Stimulated activated CD4-positive, alpha-beta T cell treated with anti-CD3 and anti-CD28 coated beads, Interleukin-15, amount 100 ng/mL, for 24 hours (primary cell): ENCODE data around the gene ZNF750.

Source experiments
- DNase-seq: peaks from one replicate; pipeline ENCODE4 v3.0.0-alpha.2; 2020

ZNF750 gene

DNA sequence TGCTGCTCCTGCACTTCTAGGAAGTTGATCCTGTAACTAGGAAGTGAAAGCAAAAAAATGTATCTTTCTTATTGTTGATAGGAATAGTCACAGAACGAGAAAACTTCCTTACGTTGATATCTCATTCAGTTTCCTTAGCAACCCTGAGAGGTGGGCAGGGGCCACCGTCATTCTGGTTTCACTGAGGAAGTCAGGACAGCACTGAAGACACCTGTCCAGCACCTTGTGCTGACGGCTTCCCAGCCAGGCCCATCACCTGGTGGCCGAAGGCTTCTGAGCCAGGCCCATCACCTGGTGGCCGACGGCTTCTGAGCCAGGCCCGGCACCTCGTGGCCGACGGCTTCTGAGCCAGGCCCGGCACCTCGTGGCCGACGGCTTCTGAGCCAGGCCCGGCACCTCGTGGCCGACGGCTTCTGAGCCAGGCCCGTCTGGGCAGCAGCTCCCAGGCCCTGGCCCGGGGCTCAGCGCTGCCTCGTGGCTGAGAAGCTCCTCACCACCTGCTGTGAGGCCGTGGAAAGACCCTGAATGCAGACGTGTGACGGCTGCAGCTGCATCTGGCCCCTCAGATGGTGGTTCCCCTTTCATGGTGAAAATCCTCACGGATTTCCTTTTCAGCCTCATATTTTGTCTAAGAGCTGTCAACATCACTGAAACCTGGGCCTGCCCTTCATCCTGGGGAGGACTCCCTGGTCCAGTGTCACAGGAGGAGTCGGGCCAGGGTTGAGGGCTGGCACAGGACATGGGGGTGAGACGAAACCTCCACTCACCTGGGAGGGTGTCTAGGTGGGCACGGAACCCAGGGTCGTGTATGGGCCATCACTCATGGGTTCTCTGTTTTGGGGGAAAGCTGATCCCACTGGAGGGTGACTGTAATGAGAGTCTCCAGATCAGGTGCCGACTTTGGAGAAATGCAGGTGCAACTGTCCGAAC is 33.0 kb upstream of the ZNF750 start:
- DNase-seq = no peak

DNA sequence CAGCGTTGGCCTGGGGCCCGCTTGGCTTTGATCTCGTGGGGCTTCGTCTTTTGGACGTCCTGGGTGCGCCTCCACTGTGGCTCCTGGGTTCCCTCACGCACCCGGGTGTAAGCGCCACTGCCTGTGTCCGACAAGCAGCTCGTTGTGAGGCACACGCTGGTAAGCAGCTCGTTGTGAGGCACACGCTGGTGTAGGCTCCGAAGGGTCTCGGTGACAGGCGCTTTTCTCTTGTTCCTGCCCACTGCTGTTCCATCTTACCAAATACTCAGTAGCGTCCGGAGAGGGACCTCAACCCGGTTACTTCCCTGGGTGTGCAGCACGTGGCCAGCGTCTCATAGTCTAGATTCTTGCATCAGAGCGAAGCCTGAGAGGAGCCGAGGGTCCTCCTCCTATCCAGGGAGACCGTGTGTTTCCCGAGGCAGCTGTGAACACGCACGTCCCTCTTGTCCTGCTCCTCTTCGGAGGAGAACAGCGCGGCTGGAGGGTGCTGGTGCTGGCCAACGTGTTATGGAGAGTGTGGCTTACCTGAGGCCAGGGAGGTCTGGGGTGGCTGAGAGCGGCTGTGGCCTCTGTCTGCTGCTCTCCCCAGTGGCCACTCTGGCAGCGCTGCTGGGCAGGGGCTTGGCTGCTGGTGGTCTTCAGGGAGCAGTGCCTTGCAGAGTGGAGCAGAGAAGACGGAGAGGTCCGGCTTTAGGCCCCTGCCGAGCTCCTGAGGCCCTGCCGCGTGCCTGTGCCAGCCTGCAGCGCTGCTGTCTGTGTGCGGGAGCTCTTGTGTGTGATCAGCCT is 32.1 kb upstream of the ZNF750 start:
- no peak for DNase-seq

DNA sequence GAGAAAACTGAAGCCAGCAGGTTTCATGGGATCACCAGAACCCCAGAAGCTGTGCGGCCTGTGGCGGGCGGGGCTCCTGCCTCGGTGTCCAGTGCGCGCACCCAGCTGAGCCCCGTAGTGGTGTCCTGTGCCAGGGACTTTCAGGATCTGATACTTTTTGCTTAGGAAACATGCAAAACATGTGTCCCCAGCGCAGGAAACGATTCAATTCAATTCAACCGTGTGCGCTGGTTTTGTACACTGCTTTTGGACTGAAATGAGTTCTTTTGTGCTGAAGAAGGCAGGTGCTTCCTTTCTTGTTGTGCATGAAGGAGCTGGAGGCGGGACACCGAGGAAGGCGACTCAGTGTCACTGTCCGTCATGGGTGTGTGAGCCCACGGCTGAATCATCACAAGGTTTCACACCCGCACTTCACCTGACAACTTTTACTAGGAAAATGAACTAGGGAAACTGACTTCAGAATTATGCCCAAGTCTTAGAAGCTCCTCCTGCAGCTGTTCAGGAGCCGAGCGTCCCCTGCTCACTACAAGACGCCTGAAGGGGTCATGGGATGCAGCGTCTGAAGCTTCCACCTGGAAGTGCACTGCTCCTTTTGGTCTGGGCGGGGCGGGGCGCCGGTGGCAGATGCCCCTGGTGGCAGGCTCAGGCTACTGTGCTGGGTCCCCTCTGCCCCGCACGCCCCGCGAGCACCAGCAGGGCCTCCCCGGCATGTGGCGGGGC is 31.4 kb upstream of the ZNF750 start:
- DNase-seq = peak; percentile 63

DNA sequence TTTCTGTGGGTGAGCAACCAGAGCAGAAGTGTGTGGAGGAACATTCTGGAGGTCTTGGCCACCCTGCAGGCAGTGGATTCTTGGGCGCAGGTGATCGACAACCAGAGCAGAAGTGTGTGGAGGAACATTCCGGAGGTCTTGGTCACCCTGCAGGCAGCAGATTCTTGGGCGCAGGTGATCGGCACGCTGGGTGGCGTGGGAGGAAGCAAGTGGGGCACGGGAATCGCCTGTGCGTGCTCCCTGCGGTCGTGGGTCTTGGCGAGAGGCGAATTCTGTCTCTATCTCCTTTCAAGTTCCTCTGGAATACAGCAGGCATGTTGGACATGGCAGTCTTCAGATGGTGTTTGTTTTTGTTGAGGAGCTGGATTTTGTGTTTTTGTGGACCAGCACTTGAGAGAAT is 30.7 kb upstream of the ZNF750 start:
- no peak for DNase-seq

DNA sequence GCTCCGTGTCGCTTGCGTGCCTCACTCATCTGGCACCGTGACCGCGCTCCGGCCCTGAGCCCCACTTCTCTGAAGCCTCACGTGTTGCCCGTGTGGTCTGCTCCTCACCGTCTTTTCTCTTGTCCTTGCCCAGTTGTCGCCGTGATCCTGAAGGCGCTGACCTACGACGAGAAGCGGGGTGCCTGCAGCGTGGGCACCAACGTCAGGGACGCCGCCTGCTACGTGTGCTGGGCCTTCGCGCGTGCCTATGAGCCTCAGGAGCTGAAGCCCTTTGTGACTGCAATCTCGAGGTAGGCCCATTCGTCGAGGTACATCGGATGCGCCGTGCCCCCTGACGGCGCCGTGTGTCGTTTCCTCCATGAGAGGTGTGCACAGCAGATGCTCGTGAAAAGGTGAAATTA is 30.3 kb upstream of the ZNF750 start:
- no peak for DNase-seq

DNA sequence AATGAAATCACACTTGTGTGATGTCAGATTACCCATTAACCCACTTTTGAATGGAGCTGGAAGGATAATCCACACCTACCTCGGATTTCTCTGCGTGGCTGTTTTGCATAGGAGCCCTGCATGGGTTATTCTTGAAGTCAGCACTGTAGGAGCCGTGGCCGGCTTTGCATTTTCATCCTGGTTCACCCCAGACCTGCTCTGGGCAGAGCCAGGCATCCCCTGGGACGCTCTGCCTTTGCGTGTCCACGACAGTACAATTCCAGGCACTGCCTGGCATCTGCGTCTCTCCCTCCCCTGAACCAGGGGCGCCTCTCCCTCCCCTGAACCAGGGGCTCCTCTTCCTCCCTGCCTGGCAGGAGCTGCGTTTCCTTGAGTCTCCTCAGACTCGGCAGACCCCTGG is 29.7 kb upstream of the ZNF750 start:
- no peak for DNase-seq

DNA sequence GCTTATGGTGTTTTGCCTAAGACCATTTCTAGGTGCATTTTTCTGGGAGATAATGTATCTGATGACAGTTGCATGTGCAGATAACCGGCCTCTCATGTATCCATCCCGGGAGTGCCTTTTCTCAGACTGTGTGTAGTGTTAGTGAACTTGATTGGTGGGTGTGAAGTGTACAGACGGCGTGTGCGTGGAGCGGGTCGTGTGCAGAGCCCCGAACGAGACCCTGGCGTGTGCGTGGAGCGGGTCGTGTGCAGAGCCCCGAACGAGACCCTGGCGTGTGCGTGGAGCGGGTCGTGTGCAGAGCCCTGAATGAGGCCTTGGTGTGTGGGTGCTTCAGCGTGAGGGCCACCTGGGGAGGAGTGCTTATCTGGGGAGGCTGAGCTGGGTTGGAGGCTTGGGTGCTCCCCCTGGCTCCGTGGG is 28.9 kb upstream of the ZNF750 start:
- no peak for DNase-seq

DNA sequence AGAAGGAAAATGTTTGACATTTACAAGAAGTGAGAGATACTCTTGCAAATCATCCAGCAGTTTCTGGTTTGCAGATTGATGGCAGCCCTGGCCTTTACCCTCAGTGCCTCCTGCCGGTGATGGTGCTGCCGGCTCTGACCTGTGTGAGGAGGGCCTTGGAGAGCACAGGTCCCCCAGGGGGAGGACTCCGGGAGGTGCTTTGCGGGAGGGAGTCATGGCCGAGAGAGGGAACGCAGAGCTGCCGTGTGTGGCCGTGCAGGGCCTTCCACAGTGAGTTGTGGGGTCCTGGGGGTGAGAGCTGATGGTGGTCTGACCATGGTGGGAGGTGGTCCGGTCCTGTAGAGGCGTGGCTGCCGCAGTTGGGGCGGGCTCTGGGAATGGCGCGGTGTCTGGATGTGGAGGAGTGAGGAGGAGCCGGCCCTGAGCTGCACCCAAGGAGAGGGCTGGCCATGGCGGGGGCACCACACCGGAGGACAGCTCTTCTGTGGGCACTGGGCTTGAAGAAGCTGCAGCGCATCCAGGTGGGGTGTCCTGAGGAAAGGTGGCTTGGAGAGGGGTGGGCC is 28.0 kb upstream of the ZNF750 start:
- no peak for DNase-seq

DNA sequence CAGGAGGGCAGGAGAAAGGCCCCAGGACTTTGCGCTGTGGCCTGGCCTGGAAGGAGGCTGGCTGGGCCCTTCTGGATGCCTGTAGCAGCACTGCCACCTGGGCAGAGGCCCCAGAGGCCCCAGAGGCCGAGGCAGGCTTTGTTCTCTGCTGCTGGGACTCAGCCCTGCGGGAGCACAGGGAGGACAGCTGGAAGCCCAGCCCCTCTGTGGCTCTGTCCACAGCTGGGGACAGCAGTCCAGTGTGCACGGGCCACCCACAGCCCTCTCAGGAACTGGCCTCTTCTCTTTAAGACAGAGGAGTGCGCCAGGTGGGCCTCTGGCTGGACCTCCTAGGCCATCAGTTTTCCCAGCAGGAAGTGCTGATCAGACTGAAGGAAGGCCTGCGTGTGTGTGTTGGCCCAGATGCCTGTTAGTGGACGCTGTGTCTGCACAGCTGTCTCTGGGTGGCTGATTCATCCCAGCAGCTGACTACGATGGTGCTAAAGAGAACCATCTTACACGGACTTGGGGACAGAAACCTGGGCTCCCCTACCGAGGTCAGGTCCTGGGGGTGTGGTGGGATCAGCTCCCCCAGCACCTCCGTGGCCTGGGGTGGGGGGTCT is 26.9 kb upstream of the ZNF750 start:
- no peak for DNase-seq

DNA sequence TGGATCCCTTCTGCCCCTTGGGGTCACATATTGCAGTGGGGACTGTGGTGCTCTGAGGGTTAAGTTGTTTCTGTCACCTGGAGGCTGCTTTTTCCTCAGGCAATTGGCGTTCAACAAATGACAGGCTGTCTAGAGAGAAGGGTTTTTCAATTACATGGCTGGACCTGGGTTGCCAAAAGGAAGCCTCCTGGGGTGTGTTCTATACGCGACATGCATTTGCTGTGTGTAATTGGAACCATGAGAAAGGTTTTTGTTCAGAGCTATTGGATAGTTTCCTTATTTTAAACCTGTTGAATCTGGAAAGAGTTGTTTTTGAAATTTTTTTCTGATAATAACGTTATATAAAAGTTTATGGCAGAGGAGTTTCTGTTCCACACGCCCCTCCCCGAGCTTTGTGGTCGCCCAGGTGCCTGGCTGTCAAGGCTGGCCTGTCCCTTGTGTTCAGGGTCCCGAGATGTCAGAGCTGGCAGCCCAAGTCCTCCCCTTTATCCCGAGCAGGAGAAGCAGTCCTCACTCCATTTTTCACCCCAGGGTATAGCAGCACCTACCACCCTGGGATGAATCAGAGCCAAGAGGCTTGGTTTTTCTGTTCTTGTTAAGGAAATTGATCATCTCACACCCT is 26.1 kb upstream of the ZNF750 start:
- DNase-seq = no peak

DNA sequence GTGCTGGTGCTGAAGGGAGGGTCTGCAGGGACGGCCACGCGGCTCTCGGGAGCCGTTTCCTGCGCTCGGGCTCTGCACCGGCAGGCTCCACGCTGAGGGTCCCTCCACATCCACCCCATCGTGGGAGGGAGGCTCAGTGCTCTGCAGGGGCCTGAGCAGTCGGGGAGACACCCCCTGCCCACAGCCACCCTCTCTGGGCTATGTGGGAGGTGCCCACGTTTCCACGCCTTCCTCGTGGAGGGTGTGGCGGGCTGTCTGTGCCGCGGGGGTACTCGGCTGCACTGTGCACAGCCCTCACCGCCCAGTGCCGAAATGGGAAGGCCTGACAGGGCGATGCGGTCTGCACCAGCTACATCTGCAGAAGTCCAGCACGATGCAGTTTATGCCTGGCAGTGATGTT is 25.5 kb upstream of the ZNF750 start:
- DNase-seq = no peak

DNA sequence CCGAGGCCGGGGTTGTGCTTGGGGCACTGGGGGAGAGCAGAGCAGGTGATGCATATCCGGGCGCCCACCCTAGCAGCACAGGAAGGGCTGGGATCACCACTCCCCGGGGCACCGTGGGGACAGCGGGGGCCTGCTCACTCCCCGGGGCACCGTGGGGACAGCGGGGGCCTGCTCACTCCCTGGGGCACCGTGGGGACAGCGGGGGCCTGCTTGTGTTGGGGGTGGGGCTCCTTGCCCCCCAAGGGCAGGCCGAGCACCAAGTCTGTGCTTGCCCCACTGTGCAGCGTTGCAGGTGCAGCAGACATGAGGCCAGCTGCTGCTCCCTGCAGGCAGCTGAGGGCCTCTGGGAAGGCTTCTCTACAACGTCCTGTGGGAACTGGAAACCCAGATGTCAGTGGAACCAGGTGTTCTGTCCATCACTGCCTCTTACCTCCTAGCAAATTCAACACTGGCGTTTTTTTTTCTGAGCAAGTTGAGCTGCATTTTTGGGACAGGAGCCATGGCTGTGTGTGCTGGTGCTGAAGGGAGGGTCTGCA is 25.0 kb upstream of the ZNF750 start:
- no peak for DNase-seq

DNA sequence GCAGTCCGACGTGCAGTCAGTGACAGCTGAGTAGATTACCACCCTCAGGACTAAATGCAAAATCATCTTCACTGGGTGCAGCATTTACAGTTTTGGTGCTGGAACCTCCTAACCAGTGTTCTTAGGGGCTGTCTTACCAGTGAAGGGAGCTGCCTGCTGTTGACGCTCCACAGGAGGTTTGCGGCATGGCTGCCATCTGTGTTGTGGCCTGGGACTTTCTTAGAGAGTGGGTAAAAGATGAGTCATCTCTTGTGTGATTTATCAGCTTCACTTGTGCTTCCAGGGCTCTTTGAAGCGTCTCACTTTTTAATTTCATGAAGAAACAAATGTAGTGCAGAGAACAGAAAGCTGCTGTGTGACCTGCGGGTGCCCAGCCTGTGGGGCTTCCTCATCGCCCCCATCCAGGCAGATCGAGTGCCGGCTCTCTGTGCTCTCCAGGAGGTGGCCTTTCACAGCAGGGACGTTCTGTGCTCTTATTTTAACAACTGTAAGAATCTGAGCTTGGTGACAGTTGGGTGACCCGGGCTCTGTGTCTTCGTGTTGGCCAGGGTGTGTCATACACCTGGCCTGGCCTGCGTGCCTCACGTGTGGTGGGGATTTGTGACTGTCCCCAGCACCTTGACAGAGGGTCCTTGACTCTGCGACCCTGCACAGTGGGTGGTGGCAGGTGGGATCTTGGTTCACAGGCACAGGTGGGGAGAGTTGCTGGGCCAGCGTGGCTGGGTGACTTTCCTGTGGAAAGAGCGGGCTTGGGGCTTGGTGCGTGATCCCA is 24.3 kb upstream of the ZNF750 start:
- peak; percentile 88 for DNase-seq

DNA sequence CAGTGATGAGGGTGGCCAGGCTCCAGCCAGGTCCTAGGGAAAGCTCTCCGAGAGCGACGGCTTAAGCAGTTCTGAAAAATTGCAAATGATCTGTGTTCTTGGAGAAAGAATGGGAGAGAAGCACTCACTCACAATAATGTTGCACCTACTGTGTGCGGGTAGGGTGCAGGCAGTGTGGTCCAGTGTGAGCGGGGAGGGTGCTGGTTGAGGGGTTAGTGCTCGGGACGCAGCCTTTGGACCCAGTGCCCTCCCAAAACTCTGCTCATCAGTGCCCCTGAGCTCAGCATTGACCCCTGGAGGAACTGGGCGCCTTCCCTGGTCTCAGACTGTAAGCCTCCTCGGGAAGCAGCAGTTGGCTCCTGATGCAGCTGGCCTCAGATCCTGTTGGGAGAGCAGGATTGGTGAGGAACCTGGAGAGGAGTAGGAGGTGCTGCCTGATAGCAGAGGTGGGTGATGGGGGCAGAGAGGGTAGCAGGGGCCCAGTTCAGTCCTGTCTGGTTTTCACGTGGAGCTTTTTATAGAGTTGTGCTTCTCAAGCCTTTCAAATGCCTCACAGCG is 23.6 kb upstream of the ZNF750 start:
- no peak for DNase-seq

DNA sequence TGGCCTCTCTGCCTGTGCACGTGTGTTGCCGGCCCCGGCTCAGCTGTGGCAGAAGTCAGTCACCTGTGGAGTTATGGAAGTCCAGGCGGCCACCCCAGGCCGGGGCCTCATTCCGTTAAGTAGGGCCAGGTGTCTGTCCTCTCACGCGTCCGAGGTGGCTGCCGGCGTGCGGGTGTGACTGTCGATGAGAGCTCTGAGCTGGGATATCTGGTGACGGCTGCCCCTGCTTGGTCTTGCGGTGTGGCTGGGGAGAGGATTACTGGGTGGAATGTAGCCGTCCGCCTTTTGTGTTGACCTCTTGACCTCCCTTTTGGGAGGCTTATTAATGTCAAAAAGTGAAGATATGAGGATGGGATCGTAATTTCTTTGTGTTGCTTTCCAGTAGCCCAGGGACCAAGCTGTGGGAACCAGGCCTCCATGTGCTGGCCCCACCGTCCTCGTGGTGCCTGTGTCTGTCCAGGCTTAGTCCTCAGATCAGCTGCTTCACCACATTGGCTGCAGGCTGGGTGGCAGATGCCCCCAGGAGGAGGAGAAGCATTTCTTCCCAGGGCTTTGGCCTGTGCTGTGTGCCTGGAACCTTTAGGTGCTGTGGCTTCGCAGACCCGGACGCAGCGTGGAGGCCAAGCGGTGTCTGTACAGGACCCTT is 23.0 kb upstream of the ZNF750 start:
- DNase-seq = no peak

DNA sequence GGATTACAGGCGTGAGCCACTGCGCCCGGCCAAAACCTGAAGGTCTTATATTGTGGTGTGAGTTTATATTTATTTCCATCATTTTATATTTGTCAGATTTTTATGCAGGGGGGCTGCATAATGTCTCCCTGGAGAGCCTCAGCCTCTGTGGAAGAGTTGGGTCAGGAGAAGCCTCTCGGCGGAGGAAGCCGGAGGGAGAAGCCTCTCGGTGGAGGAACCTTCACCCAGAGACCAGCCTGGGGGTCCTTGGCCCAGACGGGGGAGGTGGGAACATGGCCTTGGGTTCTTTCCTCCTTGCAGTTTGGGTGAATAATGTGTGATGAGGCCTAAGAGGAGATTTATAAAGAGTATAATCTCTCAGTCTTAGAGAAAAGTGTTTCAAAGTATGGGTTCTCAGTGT is 22.4 kb upstream of the ZNF750 start:
- no peak for DNase-seq

DNA sequence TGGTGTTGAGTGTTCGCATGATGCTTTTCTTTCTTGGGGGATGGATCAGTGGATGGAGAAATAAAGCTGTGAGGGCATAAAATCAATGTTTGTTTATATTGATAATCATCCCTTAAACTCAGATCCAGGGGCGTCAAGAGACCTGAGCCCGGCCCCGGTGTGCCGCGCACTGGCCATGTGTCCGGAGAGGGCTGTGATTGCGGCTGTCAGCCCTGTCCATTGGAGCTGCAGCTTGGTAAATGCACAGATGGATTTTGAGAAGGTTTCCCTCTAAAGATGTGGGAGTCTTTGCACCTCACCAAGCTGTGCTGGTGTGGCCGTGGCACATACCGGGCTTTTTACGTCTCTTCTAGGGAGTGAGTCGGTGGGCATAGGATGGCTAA is 21.6 kb upstream of the ZNF750 start:
- no peak for DNase-seq

DNA sequence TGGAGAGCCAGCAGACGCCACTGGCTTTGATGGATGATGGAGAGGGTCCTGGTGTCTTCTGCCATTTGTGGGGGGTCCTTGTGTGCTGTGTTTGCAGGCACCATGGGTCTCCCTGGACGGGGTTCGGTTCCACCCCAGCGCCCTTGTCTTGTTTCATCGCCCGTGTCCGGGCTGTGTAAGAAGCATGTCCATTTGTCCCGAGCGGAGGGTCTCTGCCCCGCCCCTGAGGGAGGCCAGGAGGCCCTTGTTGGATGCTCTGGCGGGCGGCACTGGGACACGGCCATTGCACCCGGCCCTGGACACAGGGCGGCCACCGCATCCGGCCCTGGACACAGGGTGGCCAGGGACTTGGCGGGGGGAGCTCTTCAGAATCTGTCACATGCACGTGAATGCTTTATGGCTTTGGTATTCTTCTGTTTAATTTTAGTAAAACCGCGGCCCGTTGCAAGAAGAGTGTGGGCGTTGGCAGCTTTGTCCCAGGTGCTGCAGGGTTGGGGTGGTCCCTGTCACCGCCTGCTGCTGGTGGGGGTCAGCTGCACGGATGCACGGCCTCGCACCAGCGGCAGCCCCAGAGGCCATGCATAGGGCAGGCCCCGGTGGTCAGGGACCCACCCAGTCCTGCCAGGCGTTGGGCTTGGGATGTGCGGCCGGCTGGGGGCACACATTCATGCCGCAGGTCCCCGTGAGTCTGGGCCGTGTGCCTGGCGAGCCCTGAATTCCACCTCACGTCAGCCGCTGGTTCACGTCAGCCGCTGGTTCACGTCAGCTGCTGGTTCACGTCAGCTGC is 21.0 kb upstream of the ZNF750 start:
- DNase-seq = no peak
